Erythroblast (primary cell): ENCODE measurements around the gene ZNF391.

ENCODE experiments used
- GATA1 ChIP-seq: IDR thresholded peaks from 2 replicates; pipeline ENCODE4 v1.6.1; 2011; ENCODE audit warnings: low read depth, mild to moderate bottlenecking, control low read depth, low read length, moderate library complexity
- POLR2A ChIP-seq: IDR thresholded peaks from 2 replicates; pipeline ENCODE4 v1.6.1; 2011; ENCODE audit warnings: mild to moderate bottlenecking, low read length

- no peak for TF ChIP-seq POLR2A
- no peak for TF ChIP-seq GATA1
Measured at GRCh38 chr6:27374824-27375612, 13.5 kb upstream of the ZNF391 start.
